Fibroblast of skin of scalp (primary cell): Measurements from ENCODE around the gene ALG1. TPM values are rescaled to one million over a fixed set of nuclear protein-coding genes. Genes with fewer than 3 reads are reported as not detected.

Source experiments
- DNase-seq: peaks from one replicate; pipeline ENCODE4 v3.0.0-alpha.2; 2013
- polyA plus RNA-seq, 2 experiments: library from polyadenylated mRNA; unstranded; fragments of 120-200 nt; gene quantifications; one replicate each; pipeline ENCODE4 v1.2.1, GENCODE V29; 2013; ENCODE audit not compliant: insufficient read length in 2 of 2

The ALG1 gene, protein sequence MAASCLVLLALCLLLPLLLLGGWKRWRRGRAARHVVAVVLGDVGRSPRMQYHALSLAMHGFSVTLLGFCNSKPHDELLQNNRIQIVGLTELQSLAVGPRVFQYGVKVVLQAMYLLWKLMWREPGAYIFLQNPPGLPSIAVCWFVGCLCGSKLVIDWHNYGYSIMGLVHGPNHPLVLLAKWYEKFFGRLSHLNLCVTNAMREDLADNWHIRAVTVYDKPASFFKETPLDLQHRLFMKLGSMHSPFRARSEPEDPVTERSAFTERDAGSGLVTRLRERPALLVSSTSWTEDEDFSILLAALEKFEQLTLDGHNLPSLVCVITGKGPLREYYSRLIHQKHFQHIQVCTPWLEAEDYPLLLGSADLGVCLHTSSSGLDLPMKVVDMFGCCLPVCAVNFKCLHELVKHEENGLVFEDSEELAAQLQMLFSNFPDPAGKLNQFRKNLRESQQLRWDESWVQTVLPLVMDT
- 26.2 TPM for polyA plus RNA-seq (2013, experiment 1 of 2; ENCODE audit: insufficient read length)
- 24.2 TPM for polyA plus RNA-seq (2013, experiment 2 of 2; ENCODE audit: insufficient read length)

DNA sequence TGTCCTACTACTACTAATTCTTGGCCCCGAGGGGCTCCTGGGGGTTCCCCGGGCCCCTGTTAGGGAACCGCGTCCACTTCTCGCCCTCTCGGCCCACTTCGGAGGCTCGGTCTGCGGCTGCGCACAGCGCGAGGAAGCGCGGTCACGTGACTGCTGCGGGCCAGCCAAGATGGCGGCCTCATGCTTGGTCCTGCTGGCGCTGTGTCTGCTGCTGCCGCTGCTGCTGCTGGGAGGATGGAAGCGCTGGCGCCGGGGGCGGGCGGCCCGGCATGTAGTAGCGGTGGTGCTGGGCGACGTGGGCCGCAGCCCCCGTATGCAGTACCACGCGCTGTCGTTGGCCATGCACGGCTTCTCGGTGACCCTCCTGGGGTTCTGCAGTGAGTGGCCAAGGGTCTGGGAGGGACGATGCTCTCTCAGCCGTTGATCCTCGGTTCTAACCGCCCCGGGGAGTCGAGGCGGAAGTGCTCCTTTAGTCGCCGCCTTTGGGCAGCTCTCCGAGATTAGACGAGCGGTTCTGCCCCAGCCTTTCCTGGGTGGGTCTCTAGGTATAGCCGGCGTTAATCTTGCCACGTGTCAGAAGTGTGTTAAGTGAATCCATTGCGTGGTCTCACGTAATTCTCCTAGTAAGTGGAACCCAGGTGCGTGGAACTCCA lies at the start of gene ALG1:
Gene ALG1, plus strand, starts transcription at position 163 of the 653 bp plus-strand sequence. Its CDS starts 7 bp downstream, at position 170.
- DNase-seq = peak; percentile 87

DNA sequence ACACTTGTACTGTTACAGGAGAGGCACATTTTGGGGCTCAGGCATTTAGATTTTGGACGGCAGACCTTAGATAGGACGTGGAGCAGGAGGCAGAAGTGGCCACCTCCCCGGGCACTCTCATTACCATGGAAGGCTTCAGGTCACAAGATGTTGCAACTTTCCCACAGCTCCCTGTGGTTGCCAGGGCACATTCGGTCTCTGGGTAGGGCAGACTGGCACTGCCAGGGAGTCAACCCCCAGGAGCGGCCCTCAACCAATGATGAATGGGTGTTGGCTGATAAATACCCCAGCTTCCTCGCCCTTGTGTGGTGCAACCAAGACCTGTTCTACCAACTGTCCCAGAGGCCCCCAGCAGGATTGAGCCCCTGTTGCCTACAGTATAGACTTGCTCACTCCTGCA lies 49.1 kb upstream of the ALG1 start:
- no peak for DNase-seq

DNA sequence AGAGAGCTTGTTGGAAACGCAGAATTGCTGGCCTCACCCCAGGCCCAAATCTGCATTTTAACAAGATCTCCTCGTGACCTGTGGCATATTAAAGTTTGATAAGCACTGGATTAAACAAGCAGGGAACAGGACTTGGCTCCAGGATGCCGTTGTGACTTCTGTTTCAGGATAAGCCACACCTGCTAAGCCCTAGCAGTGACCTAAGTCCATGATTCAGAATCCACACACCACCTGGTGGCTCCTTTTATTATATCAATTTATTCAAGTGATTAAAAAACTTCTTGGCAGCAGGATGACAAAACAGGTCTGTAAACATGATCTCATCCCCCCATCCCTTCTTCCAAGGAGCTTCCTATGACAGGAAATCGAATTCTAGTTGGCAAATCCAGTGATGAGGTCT lies 47.0 kb upstream of the ALG1 start:
- DNase-seq = no peak

DNA sequence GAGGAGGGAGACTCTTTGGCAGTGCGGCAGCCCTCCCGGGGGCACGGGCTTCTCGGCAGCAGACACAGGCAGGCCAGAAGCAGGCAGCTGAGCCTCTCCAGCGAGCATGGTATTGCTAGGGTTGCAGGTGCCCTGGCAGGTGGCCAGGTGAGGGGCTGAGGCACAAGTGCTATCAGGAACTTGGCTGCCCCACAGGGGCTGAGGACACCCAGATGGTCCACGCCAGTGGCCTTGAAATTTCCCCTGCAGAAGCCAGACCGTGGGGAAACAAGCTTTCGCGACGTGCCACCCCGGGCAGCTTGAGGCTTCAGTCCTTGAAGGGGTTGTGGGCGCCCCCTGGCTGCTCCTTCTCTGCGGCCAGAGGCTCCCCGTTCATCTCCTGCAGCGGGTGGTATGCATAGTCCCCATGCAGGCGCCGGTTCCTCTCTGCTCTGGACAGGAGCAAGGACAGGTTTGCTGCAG lies 46.4 kb upstream of the ALG1 start:
- DNase-seq = no peak

DNA sequence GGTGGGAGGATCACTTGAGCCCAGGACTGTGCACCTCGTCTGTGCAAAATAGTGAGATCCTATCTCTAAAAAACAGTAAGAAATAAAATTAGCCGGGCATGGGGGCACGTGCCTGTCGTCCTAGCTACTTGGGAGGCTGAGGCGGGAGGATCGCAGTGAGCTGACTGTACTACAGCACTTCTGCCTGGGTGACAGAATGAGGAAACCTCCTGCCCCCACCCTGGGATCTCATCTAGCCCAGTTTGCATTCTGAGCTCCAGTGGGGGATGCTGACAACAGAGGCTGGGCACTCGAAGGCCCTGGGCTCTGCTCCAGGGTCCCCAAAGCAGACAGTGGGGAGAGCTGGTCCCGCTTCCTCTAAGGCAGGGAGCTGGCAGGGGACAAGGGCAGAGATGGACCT lies 45.0 kb upstream of the ALG1 start:
- DNase-seq = no peak

DNA sequence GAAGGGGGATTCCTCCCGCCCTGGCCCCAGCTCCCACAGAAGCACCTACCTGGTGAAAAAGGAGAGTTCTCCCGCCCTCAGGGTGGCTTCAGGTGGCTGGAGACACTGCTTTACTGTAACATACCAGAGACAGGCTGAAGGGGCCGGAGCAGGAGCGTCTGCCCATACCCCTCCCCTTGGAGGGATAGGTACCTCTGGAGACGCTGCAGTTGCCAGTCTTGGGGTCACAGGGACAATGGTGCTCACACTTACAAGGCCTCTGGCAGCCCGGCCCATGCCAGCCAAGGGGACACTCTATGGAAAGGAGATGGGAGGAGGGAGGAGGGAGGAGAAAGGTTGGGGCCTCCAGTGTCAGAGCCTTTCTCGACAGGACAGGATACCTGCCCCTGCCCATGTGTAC lies 44.6 kb upstream of the ALG1 start:
- DNase-seq = no peak

DNA sequence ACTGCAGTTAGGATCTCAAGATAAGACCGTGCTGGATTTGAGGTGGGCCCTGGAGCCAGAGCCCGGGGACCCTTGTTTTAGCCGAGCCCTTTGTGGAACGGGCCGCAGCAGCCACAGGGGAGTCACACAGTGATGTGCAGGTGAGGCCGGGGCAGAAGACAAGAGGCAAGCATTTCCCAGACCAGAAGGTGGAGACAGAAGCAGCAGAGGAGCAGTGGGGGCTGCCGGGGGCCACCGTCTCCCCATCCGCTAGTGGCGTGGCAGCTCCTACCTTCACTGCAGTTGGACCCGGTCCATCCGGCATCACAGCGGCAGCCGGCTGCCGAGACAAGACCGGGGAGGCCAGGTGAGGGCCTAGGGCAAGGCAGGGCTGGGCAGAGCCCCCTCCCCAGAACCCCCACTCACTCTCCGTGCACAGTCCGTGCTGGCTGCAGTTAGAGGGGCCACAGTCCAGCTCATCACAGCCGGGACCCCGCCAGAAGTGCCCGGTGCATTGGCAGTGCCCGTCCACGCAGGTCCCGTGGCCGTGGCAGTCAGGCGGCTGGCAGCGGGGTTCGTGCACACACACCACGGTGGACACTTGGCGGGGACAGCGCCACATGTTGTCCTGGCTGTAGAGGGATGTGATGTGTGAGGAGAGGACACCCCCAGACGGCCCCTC lies 43.9 kb upstream of the ALG1 start:
- no peak for DNase-seq

DNA sequence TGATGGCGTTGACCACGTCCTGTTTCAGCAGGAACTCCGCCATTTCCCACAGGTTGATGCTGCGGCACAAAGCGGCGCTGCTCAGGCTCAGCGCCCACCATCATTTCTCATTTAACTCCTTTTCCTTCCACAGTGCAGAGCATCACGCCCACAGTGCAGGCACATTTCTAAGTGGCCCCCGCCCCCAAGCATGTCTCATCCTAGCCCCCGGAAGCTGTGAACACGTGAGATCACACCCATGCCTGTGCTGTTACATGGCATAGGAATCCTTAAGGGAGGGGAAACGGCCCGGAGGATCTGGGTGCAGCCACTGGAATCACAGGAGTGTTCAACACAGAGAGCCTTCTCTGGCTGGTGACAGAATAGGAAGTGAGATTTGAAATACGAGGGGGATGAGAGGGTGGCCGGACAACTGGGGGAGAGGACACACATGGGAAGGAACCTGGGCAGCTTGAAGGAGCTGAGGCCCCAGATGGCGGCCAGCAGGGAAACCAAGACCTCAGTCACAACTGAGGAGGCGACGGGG lies 42.6 kb upstream of the ALG1 start:
- no peak for DNase-seq

DNA sequence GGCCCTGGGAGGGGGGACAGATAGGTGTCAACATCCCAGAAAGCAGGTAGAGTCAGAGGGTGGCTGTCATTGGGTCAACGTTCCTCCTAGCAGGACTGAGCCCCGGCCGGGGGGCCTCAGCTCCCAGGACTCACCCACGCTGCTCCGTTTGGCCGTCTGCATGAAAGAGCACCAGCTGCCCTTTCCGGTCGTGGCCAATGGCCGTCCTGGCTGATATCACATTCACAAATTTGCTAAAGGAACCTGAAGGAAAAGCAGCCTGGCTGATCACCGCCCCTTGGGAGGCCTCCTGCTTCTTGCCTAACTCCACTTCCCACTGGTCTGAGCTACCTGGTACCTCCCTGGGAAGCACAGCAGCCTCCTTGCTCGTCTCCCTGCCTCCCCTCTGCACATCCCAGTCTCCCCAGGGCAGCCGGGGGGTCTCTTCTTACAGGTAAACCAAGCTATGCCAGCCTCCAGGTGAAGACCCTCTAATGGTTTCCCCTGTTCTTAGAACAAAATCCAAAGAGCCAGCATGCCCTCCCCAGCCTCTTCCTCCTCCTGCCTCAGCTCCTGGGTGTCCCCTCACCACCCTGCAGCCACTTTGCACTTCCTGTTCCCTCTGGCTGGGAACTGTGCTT lies 41.3 kb upstream of the ALG1 start:
- no peak for DNase-seq

DNA sequence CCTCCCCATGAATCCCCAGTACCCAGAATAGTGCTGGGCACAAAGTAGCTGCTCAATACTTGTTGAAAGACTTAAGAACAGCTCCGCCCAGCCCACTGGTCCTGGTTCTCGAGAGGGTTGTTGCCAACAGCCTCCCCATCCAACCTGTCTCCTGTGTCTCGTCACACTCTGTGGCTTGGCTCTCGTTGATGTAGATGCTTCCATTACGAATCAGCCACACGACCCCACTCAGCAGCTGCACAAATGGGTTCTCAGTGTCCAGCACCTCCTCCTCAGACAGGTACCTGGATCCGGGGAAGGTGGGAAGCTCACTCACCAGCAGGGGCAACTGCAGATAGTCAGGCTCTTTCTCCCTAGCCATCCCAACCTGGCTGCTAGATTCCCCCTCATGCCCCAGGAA lies 40.0 kb upstream of the ALG1 start:
- no peak for DNase-seq

DNA sequence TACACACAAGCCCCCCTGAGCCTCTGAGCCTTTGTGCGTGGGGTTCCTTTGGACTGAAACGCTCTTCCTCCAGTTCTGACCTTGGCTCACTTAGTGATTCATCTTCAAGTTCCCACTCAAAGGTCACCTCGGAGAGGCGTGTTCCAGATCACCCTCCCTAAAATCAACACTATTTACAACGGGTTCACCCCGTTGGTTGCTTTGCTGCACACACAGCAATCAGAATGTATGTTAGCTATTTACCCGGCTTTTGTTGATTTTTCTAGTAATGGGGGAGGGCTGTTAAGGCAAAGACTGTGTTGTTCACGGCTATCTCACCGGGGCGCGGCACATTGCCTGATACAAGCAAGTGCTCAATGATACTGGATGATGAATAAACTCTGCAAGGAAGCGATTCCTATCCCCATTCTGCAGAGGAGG lies 38.9 kb upstream of the ALG1 start:
- no peak for DNase-seq

DNA sequence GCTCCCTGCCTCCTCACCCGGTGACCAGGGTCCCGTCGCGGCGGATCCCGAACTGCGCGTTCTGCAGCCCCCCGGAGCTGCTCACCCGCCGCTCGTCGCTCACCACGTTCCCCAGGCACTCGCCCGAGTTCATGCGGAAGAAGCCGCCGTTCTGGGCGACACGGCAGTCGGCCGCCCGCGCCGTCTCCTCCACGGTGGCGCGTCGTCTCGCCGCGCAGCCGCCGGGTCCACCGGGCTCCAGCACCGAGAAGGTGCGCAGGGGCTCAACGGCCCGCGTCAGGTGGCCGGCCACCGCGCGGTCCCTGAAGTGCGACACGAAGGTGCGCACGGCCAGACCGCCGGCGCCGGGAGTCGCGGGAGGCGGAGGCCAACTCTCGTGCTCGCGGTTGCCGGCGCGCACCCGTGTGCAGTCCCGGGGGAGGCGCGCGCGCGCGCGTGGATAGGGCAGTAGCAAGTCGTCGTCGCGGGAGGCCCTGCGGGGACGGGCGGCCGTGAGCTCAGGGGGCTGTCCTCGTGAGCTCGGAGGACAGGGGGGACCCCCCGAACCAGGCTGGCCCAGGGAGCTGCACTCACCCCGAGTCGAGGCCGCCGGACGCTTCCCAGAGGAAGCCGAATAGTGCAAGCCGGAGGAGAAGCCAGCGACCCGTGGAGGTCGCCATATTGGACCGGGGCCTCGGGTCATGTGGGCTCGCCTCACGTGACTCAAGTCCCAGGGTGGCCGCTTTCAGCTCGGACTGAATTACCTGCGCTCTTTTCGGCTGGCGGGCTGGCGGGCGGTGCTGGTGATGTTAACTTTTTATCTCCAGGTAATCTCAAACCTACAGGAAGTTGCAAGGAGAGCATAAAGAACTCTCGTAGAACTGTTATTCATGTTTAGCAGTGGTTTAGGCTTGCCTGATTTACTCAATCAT lies 38.1 kb upstream of the ALG1 start, which contains the start of gene NAGPA:
Gene NAGPA, minus strand, starts transcription at position 680 of the 911 bp plus-strand sequence. Its CDS starts 21 bp downstream, at position 659.
- DNase-seq = peak; percentile 86

DNA sequence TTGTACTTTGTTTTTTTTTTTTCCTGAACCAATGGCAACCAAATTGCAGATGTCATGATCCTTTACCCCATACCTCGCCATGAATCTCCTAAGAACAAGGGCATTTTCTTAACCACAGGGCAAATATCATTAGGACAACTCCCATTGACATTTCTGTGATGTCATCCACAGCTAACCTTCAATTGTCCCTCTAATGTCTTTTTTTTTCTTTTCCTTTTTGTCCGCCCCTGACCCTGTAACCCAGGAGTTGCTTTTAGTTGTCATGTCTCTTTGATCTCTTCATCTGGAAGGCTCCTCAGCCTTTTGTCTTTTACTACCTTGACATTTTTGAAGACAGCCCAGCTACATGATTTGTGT lies 37.5 kb upstream of the ALG1 start:
- DNase-seq = no peak

DNA sequence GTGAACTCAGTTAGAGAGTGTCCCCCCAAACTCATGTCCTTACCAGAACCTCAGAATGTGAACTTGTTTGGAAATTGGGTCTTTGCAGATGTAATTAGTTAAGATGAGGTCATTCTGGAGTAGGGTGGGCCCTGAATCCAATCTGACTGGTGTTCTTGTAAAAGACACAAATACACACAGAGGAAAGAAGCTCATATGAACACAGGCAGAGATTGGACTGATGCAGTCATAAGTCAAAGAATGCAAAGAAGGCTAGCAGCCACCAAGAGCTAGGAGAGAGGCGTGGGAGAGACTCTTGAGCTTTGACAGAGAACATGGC lies 35.8 kb upstream of the ALG1 start:
- DNase-seq = no peak

DNA sequence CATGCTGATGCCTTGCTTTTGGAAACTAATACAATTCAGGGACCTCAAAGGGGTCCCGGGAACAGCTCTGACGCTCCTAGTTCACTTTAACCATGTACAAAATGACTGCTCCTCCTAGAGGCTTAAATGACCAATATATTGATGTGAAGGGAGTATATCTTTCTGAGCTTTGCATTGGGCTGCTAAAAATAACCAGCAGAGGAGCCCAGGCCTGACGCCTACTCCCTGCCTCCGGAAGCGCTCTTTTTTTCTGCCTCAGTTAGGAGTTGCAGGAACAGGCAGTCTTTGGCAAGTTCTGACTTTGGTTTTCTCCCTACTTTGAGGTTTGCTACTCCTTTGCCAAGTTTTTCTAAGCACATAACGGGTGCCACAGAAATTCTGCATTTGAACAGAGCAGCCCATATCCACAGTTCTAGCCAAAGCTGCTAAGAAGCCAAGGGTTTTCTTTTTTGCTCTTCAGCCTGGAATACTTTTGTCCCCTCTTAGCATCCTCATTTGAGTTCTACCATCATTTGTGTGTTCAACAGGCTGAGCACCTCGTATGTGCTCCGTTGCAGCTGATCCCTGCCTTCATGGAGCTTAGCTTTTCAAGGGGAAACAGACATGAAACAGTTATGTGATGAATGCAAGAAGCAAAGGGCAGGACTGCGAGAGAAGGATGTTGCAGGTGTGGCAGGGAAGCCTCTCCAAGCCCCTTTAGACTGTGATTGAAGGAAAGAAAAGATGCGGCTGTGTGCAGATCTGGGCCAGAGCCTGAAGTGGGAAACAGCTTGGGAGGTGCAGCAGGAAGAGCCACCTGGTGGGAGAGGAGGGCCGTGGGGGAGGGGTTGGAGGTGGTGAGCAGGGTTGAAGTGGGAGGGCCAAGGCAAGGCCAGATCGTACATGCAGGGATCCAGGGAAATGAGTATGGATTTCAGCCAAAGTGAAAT lies 35.2 kb upstream of the ALG1 start:
- no peak for DNase-seq

DNA sequence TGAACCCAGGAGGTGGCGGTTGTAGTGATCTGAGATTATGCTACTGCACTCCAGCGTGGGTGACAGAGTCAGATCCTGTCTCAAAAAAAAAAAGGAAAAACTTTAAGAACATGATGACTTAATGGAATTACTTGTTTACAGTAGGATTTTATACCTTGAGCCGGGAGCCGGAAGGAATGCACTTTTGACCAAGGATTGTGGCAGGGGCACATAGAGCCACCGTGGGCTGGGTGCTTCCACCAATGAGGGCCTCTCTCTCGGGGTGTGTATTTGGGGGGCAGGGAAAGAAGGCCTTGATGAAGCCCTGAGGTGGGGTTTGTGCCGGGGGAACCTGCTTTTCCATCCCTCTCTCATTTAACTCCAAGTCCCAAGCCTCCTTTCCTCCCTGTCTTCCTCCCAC lies 31.2 kb upstream of the ALG1 start:
- no peak for DNase-seq

DNA sequence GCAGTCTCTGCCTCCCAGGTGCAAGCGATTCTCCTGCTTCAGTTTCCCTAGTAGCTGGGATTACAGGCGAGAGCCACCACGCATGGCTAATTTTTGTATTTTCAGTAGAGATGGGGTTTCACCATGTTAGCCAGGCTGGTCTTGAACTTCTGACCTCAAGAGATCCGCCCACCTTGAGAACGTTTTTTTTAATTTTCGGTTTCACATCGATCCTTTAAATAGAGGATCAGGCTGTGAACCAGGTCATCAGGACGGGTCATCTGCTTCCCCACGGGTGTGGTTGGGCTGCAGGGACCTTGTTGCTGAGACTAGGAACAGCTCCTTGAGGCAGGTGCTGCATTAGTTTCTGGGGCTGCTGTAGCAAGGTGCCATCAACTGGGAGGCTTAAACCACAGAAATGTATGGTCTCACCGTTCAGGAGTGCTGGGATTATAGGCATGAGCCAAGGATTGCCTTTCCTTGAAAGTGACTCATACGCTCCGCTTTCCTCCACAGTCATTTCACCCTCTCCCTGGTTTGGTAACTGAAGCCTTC lies 30.0 kb upstream of the ALG1 start:
- peak; percentile 15 for DNase-seq

DNA sequence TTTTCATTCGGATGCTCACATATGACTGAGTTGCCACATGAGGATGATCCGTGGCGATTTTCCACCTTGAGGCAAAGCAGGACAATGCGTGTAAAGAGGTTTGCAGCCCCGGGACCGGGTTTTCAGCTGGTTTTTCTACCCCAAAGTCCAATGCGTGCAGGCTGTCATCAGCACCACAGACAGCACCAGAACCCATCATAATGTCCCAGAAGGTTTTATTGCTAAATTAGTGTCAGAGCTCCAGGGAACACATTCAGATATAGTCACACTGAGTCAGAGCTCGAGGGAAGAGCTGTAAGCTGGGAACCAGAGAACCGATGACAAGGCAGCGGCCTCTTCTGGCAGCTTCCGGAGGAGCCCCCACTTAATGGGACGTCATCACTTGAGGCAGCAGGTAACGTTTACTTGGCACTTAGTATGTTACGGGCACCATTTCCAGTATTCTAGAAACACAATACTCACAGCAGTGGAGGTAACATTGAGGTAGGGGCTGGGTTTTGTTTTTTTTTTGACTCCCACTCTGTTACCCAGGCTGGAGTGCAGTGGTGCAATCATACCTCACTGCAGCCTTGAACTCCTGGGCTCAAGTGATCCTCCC lies 29.0 kb upstream of the ALG1 start:
- peak; percentile 28 for DNase-seq

DNA sequence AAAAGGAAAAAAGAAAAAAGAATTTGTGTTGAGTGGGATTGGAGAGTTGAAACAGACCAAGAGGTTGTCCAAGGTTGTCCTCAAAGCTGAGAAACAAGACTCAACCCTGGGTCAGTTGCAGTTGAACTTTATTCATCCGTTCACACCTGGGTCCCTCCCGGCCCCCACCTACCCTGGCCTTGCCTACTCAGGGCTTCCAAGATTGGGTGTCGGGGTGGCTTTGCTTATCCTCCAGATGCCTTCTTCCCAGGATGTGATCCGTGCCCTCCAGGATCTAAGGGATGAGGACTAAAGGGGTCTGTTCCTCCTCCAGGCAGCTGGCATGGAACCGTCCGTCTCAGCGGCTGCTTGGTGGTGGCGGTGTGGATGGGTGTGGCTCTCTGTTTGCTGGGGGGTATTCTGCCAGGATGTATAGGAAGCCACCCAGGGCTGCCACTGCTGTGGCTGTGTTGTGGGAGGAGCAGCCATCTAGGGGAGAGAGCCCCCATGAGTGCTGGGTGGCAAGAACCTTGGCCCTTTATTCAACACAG lies 27.6 kb upstream of the ALG1 start:
- no peak for DNase-seq
